Memory B cell (primary cell): Measurements from ENCODE around the gene LEKR1.

Experiments used
- ATAC-seq: fragments of 150-1000 bp; cut with Tn5 transposase; 2 replicates; pipeline ENCODE4 v1.10.0; 2021; ENCODE audit warnings: low read depth, mild to moderate bottlenecking, moderate library complexity
- DNase-seq, 2 donors: peaks; one replicate each; pipeline ENCODE4 v3.0.0; 2022; ENCODE audit warnings: low spot score in 2 of 2
- H3K27ac Mint-ChIP-seq: one replicate; pipeline ENCODE4 v1.8.0; 2022; ENCODE audit warnings: mild to moderate bottlenecking, moderate library complexity, mixed read lengths
- H3K27me3 Mint-ChIP-seq: one replicate; pipeline ENCODE4 v1.8.0; 2022; ENCODE audit warnings: mixed read lengths
- H3K36me3 Mint-ChIP-seq: one replicate; pipeline ENCODE4 v1.8.0; 2022; ENCODE audit warnings: mild to moderate bottlenecking, mixed read lengths
- H3K4me1 Mint-ChIP-seq: one replicate; pipeline ENCODE4 v1.8.0; 2022; ENCODE audit warnings: mixed read lengths
- H3K4me3 Mint-ChIP-seq: one replicate; pipeline ENCODE4 v1.8.0; 2022; ENCODE audit warnings: mild to moderate bottlenecking, moderate library complexity, mixed read lengths
- H3K9me3 Mint-ChIP-seq: one replicate; pipeline ENCODE4 v1.8.0; 2022; ENCODE audit warnings: mixed read lengths

Gene LEKR1

DNA sequence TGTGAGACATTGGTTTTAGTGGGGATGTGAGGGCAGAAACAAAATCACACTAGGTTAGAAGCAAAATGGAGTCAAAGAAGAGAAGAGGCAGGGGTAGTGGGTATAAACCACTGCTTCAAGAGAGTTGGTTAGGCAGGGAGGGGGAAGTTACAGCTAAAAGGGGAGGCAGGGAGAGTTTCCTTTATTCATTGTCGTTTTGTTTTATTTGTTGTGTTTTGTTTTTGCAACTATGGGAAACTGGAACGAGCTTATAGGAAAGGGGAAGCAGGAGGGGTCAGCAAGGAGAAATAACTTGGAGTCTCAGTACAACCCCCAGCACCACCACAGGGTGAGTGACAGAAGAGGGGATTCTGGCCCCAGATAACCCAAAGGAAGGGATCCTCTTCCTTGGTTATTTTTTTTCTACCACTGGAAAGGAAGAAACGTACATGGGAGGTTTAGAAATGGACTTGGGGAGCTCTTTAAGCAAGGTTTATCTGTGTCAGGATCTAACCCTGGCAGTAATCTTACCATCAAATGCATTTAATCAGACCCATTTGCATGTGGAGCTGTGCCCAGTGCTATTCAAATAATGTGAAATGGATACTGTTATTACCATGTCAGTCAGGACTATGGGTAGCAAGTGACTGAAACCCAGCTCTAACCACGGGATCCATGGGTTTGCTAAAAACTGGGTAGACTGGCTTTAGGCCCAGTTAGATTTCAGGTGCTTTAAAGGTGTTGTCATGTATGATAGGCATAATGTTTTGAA lies 265.1 kb downstream of the LEKR1 start:
- no peak for DNase-seq
- H3K4me3 Mint-ChIP-seq, result no peak overlapping the region
- H3K4me1 Mint-ChIP-seq, result peaks cover 16% of the 10 kb centered on the region
- peak overlapping the region; percentile 5 for H3K27ac Mint-ChIP-seq
- ATAC-seq, result no peak
- no peaks in the 10 kb centered on the region for H3K9me3 Mint-ChIP-seq
- H3K27me3 Mint-ChIP-seq, result peaks cover 3% of the 10 kb centered on the region
- peaks cover 1% of the 10 kb centered on the region for H3K36me3 Mint-ChIP-seq

DNA sequence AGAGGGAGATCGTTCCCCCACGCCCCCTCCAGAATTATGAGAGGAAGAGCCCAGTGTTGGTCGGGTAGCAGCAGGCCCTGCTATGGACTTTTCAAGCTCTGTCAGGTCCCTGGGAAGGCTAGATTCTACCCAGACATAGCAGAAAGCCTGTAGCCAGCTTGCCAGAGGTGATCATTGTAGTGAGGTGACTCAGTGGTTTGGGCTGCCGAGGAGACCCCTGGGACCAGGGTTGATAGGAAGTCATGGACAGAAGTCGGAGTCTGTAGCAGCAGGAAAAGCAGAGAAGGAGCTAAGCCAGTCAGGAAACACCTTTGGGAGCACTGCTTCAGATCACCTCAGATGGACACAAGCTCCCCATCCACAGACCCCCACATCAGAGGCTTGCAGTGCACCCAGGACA lies 266.1 kb downstream of the LEKR1 start:
- H3K9me3 Mint-ChIP-seq, result no peaks in the 10 kb centered on the region
- peaks cover 16% of the 10 kb centered on the region for H3K4me1 Mint-ChIP-seq

DNA sequence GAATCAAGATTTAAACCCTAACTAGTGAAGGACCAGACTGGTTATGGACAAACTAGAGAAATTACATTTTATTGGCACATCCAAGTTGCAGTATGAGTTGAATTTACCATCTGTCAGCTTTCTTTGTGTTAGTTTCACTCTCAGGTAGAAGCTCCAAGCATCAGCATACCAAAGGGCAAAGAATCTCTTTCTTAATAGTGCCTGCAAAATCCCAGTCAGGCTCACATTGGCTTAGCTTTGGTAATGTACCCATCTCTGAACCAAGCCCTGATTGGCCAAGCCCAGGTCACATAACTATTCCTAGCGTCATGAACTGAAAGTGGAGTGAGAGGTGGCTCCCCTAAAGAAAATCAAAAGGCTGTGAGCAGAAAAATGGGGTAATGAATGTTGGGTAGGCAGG lies 266.9 kb downstream of the LEKR1 start:
- H3K4me3 Mint-ChIP-seq, result no peak overlapping the region
- DNase-seq (no peak), ATAC-seq (no peak)
- H3K36me3 Mint-ChIP-seq, result peaks cover 1% of the 10 kb centered on the region
- peaks cover 2% of the 10 kb centered on the region for H3K27me3 Mint-ChIP-seq
- peaks cover 16% of the 10 kb centered on the region for H3K4me1 Mint-ChIP-seq
- H3K27ac Mint-ChIP-seq, result no peak overlapping the region
- H3K9me3 Mint-ChIP-seq, result no peaks in the 10 kb centered on the region

More for the DNA sequence above, 266.1 kb downstream of the LEKR1 start:
- no peak overlapping the region for H3K27ac Mint-ChIP-seq
- peaks cover 1% of the 10 kb centered on the region for H3K36me3 Mint-ChIP-seq
- H3K27me3 Mint-ChIP-seq, result peaks cover 3% of the 10 kb centered on the region
- DNase-seq (no peak), ATAC-seq (no peak)
- no peak overlapping the region for H3K4me3 Mint-ChIP-seq

DNA sequence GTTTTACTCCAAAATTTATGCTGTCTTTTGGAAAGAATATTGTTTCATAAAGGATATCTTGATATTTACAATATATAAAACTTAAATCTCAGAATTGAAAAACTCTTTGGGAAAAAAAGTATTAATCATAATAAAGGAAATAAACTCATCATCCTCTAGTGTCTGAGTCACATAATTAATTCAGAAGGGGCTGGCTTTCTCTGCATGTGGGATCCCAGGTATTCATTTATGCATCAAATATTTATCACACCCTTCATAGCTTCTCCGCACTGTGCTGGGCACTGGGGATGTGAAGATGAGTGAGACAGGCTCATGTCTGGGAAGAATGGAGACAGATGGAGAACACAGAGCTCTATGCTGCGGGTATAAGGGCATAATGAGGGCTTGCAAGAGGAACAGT lies 268.1 kb downstream of the LEKR1 start:
- no peak overlapping the region for H3K27ac Mint-ChIP-seq
- ATAC-seq (no peak), DNase-seq (no peak)
- peaks cover 2% of the 10 kb centered on the region for H3K27me3 Mint-ChIP-seq
- H3K4me3 Mint-ChIP-seq, result no peak overlapping the region
- H3K4me1 Mint-ChIP-seq, result peaks cover 12% of the 10 kb centered on the region
- H3K9me3 Mint-ChIP-seq, result no peaks in the 10 kb centered on the region
- peaks cover 1% of the 10 kb centered on the region for H3K36me3 Mint-ChIP-seq

DNA sequence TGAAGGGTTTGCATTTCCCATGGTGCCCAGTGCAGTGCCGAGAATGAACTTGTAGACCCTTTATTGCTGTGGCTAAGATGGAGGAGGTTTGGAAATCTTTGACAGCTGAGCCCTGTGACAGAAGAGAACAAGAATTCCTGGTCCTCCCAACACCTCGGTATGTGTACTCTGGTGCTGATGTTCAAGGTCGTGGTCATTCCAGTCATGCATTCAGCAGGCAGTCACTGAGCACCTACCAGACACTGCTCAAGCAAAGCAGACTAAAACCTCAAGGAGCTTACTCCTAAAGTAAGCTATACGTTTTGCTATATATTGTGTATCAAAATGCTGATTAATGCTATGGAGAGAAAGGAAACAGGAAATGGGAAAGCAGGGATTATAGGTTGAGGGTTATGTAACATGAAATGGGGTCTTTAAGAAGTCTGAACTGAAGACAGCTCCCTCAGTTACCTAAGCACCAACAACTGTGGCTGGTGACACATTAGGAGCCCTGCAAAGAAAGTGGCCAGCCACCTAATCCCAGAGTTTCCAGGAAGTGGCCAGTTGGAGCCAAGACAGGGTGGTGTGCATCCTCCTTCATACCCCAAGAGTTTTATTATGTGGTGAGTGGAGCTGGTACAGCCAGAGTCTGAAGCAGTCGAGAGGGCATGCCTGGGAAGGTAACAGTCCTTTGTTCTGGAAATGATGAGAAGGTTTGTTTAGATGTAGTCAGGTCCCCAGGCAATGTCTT lies 268.8 kb downstream of the LEKR1 start:
- Mint-ChIP-seq H3K4me1 (peaks cover 6% of the 10 kb centered on the region), H3K4me3 (no peak overlapping the region), H3K27ac (no peak overlapping the region), H3K36me3 (peaks cover 1% of the 10 kb centered on the region), H3K27me3 (peaks cover 2% of the 10 kb centered on the region), H3K9me3 (no peaks in the 10 kb centered on the region)
- ATAC-seq (no peak), DNase-seq (no peak)
